SK-N-SH (cell line): ENCODE results near the gene GCN1. TPM values are rescaled to one million over a fixed set of nuclear protein-coding genes. Genes with fewer than 3 reads are reported as not detected.

ENCODE experiments used
- CTCF ChIA-PET: fragments of 300-600, 350-600 bp; formaldehyde crosslinking; extraction: SDS; loops from one replicate; lab custom pipeline; 2021; lab: Yijun Ruan, JAX
- POLR2A ChIA-PET: fragments of 350-600 bp; sonication (Branson Sonifier 250); formaldehyde crosslinking; extraction: SDS; loops from one replicate; lab custom pipeline; 2020; ENCODE audit warnings: antibody characterized with exemption, inconsistent platforms; lab: Yijun Ruan, JAX
- DNase-seq: peaks from one replicate; pipeline ENCODE4 v3.0.0; 2012
- H2AFZ ChIP-seq: fragments of 200-600 bp; sonication (generic); 2 replicates; pipeline ENCODE4 v1.8.1; 2016; ENCODE audit warnings: antibody characterized with exemption, mild to moderate bottlenecking, low read depth
- H3F3A ChIP-seq: fragments of 200-600 bp; sonication (generic); replicated peaks from 2 replicates; pipeline ENCODE3; 2016; ENCODE audit warnings: antibody characterized with exemption, mild to moderate bottlenecking; ENCODE audit not compliant: insufficient read depth
- H3K27ac ChIP-seq, 2 experiments: fragments of 200-500 bp in 1 of 2; fragments of 200-600 bp in 1 of 2; sonication (Bioruptor generic) in 1 of 2; sonication (generic), shearing (Covaris generic) in 1 of 2; 2 replicates each; pipeline versions ENCODE4 v1.5.1 to v1.6.1; 2014 to 2016; ENCODE audit warnings: low read depth in 2 of 2, inconsistent platforms in 1 of 2, low read length in 1 of 2, mild to moderate bottlenecking in 1 of 2, mixed read lengths in 1 of 2
- H3K27me3 ChIP-seq: fragments of 200-600 bp; sonication (generic), shearing (Covaris generic); 2 replicates; pipeline ENCODE4 v1.6.1; 2016; ENCODE audit warnings: mixed run types; ENCODE audit not compliant: insufficient read depth
- H3K36me3 ChIP-seq, 2 experiments: fragments of 200-500 bp in 1 of 2; fragments of 200-600 bp in 1 of 2; sonication (Bioruptor generic) in 1 of 2; sonication (generic) in 1 of 2; replicated peaks in 1 of 2; 2 replicates each; pipeline versions ENCODE3 to v1.5.1; 2014 to 2016; ENCODE audit warnings: low read length in 1 of 2, mild to moderate bottlenecking in 1 of 2; ENCODE audit not compliant: insufficient read depth in 2 of 2, control insufficient read depth in 1 of 2
- H3K4me1 ChIP-seq, 2 experiments: fragments of 200-500 bp in 1 of 2; fragments of 200-600 bp in 1 of 2; sonication (Bioruptor generic) in 1 of 2; sonication (generic), shearing (Covaris generic) in 1 of 2; 2 replicates each; pipeline versions ENCODE4 v1.5.1 to v1.6.1; 2014 to 2016; ENCODE audit warnings: low read depth in 1 of 2, low read length in 1 of 2, mixed run types in 1 of 2; ENCODE audit not compliant: insufficient read depth in 2 of 2, control insufficient read depth in 1 of 2
- H3K4me2 ChIP-seq: fragments of 200-600 bp; sonication (generic), shearing (Covaris generic); 2 replicates; pipeline ENCODE4 v1.6.1; 2017; ENCODE audit warnings: mixed run types
- H3K4me3 ChIP-seq, 2 experiments: fragments of 200-500 bp in 1 of 2; fragments of 200-600 bp in 1 of 2; sonication (Bioruptor generic) in 1 of 2; sonication (generic), shearing (Covaris generic) in 1 of 2; 2 replicates each; pipeline versions ENCODE4 v1.5.1 to v1.8.1; 2014 to 2016; ENCODE audit warnings: low read depth in 2 of 2, inconsistent platforms in 1 of 2, low read length in 1 of 2, mild to moderate bottlenecking in 1 of 2, mixed read lengths in 1 of 2, moderate library complexity in 1 of 2
- H3K79me2 ChIP-seq: fragments of 200-600 bp; sonication (generic); 2 replicates; pipeline ENCODE4 v1.8.1; 2017; ENCODE audit warnings: mild to moderate bottlenecking; ENCODE audit not compliant: insufficient read depth
- H3K9ac ChIP-seq: fragments of 200-600 bp; sonication (generic); 2 replicates; pipeline ENCODE4 v1.6.1; 2017; ENCODE audit warnings: mixed run types
- H3K9me2 ChIP-seq: fragments of 200-600 bp; sonication (generic); 2 replicates; pipeline ENCODE4 v1.6.1; 2017; ENCODE audit warnings: mixed run types
- H3K9me3 ChIP-seq: fragments of 200-600 bp; sonication (generic); 2 replicates; pipeline ENCODE4 v1.6.1; 2017; ENCODE audit warnings: mixed run types, mild to moderate bottlenecking, moderate library complexity
- H4K20me1 ChIP-seq: fragments of 200-600 bp; sonication (generic); 2 replicates; pipeline ENCODE4 v1.6.1; 2017; ENCODE audit warnings: mild to moderate bottlenecking, mixed run types; ENCODE audit not compliant: insufficient read depth
- CHD2 ChIP-seq: fragments of 150-350 bp; IDR thresholded peaks from 2 replicates; pipeline ENCODE4 v1.6.1; 2018; ENCODE audit warnings: low read length; ENCODE audit not compliant: partially characterized antibody
- ELF1 ChIP-seq: IDR thresholded peaks from 2 replicates; pipeline ENCODE4 v1.4.0; 2012
- EP300 ChIP-seq, 2 experiments: IDR thresholded peaks; 2 replicates each; pipeline versions ENCODE4 v1.4.0 to v1.6.1; 2012; ENCODE audit warnings: borderline replicate concordance in 1 of 2, low read depth in 1 of 2, low read length in 1 of 2
- EZH2phosphoT487 ChIP-seq: fragments of 200-600 bp; sonication (generic); IDR thresholded peaks from 2 replicates; pipeline ENCODE4 v1.6.1; 2017; ENCODE audit warnings: low read depth, mixed run types, mild to moderate bottlenecking, antibody characterized with exemption, moderate library complexity, borderline replicate concordance
- FOSL2 ChIP-seq: IDR thresholded peaks from 2 replicates; pipeline ENCODE4 v1.4.0; 2012; ENCODE audit warnings: low read depth, mild to moderate bottlenecking, moderate library complexity, borderline replicate concordance
- IRF3 ChIP-seq: fragments of 150-350 bp; IDR thresholded peaks from 2 replicates; pipeline ENCODE4 v1.6.1; 2016; ENCODE audit warnings: mild to moderate bottlenecking, low read depth, low read length
- JUND ChIP-seq: IDR thresholded peaks from 2 replicates; pipeline ENCODE4 v1.4.0; 2012
- POLR2AphosphoS5 ChIP-seq: IDR thresholded peaks from 2 replicates; pipeline ENCODE4 v1.6.1; 2012; ENCODE audit warnings: low read depth, low read length
- RAD21 ChIP-seq: IDR thresholded peaks from 2 replicates; pipeline ENCODE4 v1.6.1; 2012; ENCODE audit warnings: mild to moderate bottlenecking, low read length
- SIN3A ChIP-seq: IDR thresholded peaks from 2 replicates; pipeline ENCODE4 v1.6.1; 2012; ENCODE audit warnings: low read depth, mild to moderate bottlenecking, low read length, moderate library complexity, borderline replicate concordance
- TAF1 ChIP-seq: IDR thresholded peaks from 2 replicates; pipeline ENCODE4 v1.6.1; 2012; ENCODE audit warnings: low read depth, mild to moderate bottlenecking, low read length, moderate library complexity, borderline replicate concordance
- TCF12 ChIP-seq: IDR thresholded peaks from 2 replicates; pipeline ENCODE4 v1.4.0; 2012
- TEAD4 ChIP-seq: IDR thresholded peaks from 2 replicates; pipeline ENCODE4 v1.4.0; 2012; ENCODE audit warnings: mild to moderate bottlenecking, borderline replicate concordance; ENCODE audit not compliant: insufficient read depth
- YY1 ChIP-seq: IDR thresholded peaks from 2 replicates; pipeline ENCODE4 v1.4.0; 2012; ENCODE audit warnings: low read depth, mild to moderate bottlenecking
- WGBS: methylation state at CpG from one replicate; pipeline ENCODE4 v1.1.6; 2017; ENCODE audit warnings: low lambda C conversion rate; 5-methylcytosine and 5-hydroxymethylcytosine counted together
- polyA plus RNA-seq, 3 experiments: library from polyadenylated mRNA; depleted of rRNA; stranded (reverse); fragments of >200 nt; gene quantifications; 2 replicates each; pipeline ENCODE4 v1.2.3, GENCODE V29; 2012
- TF ChIP-seq, protein P1 (sequence below): IDR thresholded peaks from 2 replicates; pipeline ENCODE4 v1.4.0; 2012; ENCODE audit warnings: low read depth, borderline replicate concordance
- TF ChIP-seq, protein P2 (sequence below): fragments of 200-600 bp; sonication (generic); IDR thresholded peaks from 2 replicates; pipeline ENCODE4 v1.6.1; 2017; ENCODE audit warnings: antibody characterized with exemption, mild to moderate bottlenecking, moderate library complexity

Gene GCN1
- polyA plus RNA-seq, 1 of the 3 experiments (the other 2 are of a cell fraction): 54.4 TPM

DNA sequence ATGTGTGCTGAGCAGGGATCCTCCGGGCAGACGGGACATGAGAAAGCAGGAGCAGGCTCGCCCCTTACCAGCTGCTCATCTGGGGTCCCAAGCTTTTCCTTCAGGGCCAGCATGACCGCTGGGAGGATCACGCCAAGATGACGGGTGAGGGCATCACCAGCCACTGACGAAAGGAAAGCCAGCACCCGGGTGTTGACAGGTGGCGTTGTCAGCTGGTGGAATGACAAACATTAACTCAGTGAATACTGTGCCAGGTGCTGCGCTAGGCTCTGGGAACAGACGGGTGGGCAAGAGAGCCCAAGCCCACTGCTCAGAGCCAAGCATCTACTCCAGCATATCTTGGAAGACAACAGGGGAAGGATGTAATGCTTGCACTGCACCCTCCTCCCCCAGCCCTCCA lies 56.7 kb downstream of the GCN1 start:
- Histone ChIP-seq H2AFZ (no peak overlapping the region), H3K4me3 (no peak overlapping the region), H3K9ac (no peak overlapping the region), H3K4me2 (no peak overlapping the region), H3K4me1 (no peaks in the 10 kb centered on the region), H3K9me2 (no peaks in the 10 kb centered on the region), H3K27me3 (no peaks in the 10 kb centered on the region), H3K9me3 (no peaks in the 10 kb centered on the region), H3K79me2 (no peaks in the 10 kb centered on the region), H4K20me1 (no peaks in the 10 kb centered on the region), H3K36me3 (peaks cover 62 to 87% of the 10 kb centered on the region in 2 experiments), H3F3A (no peaks in the 10 kb centered on the region), H3K27ac (no peak overlapping the region)
- POLR2A ChIA-PET: interaction anchor here (1.4 kb wide), 1 partner anchor 63 kb away, joined by 3 read pairs; the partner anchor contains the start of gene RPLP0
- 88% methylated on average over 8 of the region's 11 CpGs for WGBS
- CTCF ChIA-PET: no interaction called here
- TF ChIP-seq EZH2phosphoT487: no peak
- no peak for TF ChIP-seq IRF3
- TF ChIP-seq ELF1: no peak
- no peak for TF ChIP-seq TCF12
- no peak for TF ChIP-seq TAF1
- TF ChIP-seq RAD21: no peak
- no peak for TF ChIP-seq YY1
- TF ChIP-seq EP300 (IDR thresholded peaks at IDR 0.05; ENCODE audit: borderline replicate concordance in 1 of 2, low read depth in 1 of 2, low read length in 1 of 2): no peak
- no peak for TF ChIP-seq POLR2AphosphoS5
- no peak for TF ChIP-seq CHD2
- TF ChIP-seq JUND: no peak
- TF ChIP-seq TEAD4: no peak
- no peak for DNase-seq

GRCh38 chr12:120136093-120136770 lies 58.3 kb downstream of the GCN1 start:
- Histone ChIP-seq H3K4me1 (no peaks in the 10 kb centered on the region), H3K27ac (no peak overlapping the region), H3K9me2 (no peaks in the 10 kb centered on the region), H3F3A (no peaks in the 10 kb centered on the region), H2AFZ (no peak overlapping the region), H4K20me1 (no peaks in the 10 kb centered on the region), H3K27me3 (no peaks in the 10 kb centered on the region), H3K79me2 (no peaks in the 10 kb centered on the region), H3K4me3 (no peak overlapping the region), H3K9ac (no peak overlapping the region), H3K36me3 (peaks cover 60 to 87% of the 10 kb centered on the region in 2 experiments), H3K9me3 (no peaks in the 10 kb centered on the region), H3K4me2 (no peak overlapping the region)
- ChIA-PET POLR2A (no interaction called here), CTCF (interaction anchor here (0.9 to 1.1 kb wide), 2 partner anchors 25 to 129 kb away, joined by 3 read pairs; partner anchors contain the start of gene PXN)
- no peak for DNase-seq
- TF ChIP-seq FOSL2 (no peak), SIN3A (no peak), POLR2AphosphoS5 (no peak)
- TF ChIP-seq, protein P1, sequence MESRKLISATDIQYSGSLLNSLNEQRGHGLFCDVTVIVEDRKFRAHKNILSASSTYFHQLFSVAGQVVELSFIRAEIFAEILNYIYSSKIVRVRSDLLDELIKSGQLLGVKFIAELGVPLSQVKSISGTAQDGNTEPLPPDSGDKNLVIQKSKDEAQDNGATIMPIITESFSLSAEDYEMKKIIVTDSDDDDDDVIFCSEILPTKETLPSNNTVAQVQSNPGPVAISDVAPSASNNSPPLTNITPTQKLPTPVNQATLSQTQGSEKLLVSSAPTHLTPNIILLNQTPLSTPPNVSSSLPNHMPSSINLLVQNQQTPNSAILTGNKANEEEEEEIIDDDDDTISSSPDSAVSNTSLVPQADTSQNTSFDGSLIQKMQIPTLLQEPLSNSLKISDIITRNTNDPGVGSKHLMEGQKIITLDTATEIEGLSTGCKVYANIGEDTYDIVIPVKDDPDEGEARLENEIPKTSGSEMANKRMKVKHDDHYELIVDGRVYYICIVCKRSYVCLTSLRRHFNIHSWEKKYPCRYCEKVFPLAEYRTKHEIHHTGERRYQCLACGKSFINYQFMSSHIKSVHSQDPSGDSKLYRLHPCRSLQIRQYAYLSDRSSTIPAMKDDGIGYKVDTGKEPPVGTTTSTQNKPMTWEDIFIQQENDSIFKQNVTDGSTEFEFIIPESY: no peak
- TF ChIP-seq, protein P2, sequence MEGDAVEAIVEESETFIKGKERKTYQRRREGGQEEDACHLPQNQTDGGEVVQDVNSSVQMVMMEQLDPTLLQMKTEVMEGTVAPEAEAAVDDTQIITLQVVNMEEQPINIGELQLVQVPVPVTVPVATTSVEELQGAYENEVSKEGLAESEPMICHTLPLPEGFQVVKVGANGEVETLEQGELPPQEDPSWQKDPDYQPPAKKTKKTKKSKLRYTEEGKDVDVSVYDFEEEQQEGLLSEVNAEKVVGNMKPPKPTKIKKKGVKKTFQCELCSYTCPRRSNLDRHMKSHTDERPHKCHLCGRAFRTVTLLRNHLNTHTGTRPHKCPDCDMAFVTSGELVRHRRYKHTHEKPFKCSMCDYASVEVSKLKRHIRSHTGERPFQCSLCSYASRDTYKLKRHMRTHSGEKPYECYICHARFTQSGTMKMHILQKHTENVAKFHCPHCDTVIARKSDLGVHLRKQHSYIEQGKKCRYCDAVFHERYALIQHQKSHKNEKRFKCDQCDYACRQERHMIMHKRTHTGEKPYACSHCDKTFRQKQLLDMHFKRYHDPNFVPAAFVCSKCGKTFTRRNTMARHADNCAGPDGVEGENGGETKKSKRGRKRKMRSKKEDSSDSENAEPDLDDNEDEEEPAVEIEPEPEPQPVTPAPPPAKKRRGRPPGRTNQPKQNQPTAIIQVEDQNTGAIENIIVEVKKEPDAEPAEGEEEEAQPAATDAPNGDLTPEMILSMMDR: no peak
- 82% methylated on average over 5 of the region's 11 CpGs for WGBS
